ENCODE results near the gene HOXA4.
A peak's percentile ranks its signal among the peaks of the same experiment; 100 is the strongest.

Gene HOXA4

GRCh38 chr7:27156916-27157701 is 26.6 kb upstream of the HOXA4 start:
- DNase-seq = no peak

DNA sequence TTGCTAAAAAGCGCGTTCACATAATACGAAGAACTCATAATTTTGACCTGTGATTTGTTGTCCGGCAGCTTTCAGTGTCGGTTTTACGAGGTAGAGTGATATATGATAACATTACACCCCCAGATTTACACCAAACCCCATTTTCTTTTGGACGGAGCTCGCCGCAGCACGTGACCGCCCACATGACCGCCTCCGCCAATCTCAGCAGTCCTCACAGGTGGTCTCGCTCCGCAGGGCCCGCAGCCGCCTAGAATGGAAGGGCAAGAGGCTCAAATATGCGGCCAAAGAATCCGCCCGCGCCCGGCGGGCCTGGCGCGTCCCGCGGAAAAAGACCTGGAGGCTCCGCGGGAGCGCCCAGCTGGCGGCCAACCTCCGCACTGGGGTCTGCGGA is 25.9 kb upstream of the HOXA4 start, which contains the start of gene HOXA7:
TSS of gene HOXA7 (minus strand) at position 168 of the 391 bp plus-strand sequence. CDS start at position 38, 130 bp downstream.
- peak; percentile 27 for DNase-seq

- DNase-seq = no peak
Measured at GRCh38 chr7:27155816-27156507, 25.4 kb upstream of the HOXA4 start.

- no peak for DNase-seq
Measured at GRCh38 chr7:27154901-27155815, 24.6 kb upstream of the HOXA4 start.

- DNase-seq = no peak
Measured at GRCh38 chr7:27154369-27154768, 23.8 kb upstream of the HOXA4 start.

DNA sequence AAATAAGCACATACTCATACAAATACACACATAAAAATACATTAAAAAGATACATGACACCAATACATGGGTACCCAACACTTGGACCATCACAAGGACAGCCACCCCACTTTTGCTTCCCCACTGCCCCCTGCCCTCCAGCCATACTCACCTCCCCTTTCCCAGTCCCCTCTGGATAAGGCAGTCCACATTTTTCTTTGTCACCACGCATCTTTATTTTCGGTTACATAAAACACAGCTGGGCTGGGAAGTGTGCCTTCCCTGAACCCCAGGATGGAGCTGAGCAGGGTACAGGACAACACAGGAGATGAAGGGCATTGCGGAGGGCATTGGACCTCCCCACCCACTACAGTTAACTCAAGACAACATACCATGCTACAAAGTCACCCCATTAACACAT is 23.0 kb upstream of the HOXA4 start:
- DNase-seq = no peak

GRCh38 chr7:27152816-27153442 is 22.4 kb upstream of the HOXA4 start:
- no peak for DNase-seq

GRCh38 chr7:27151931-27152815 is 21.6 kb upstream of the HOXA4 start, which contains the start of gene HOXA3:
TSS of gene HOXA3 (minus strand) at chr7:27152583. CDS start at chr7:27110640, 41,943 bp downstream.
- DNase-seq = no peak

DNA sequence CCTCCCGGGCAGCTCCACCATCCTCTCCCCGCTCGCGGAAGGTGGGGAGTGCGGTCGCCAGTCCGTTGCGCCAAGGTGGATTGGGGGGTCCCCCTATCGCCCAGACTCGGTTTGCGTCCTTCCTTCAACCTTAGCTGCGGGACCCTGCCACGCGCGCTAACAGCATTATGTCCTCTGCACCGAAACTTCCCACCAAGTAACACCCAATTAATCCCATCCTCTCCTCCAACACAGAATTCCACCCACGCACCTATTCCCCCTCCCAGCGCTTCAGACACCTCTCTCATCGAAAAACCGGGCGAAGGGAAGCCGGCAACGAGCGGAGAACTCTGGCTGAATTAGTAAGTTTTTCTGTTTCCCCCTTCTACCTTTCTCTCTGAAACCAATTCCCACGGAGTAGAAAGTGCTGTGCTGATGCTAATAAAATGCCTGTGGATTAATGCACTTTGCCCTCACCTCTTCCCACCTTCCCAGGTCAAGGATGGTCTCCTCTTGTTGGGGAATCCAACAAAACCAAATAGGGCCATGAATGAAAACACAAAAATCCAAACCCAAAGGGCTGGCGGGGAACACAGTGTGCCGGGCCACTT is 20.9 kb upstream of the HOXA4 start:
- no peak for DNase-seq

- DNase-seq = peak; percentile 77
Measured at GRCh38 chr7:27150568-27151340, 20.2 kb upstream of the HOXA4 start.

DNA sequence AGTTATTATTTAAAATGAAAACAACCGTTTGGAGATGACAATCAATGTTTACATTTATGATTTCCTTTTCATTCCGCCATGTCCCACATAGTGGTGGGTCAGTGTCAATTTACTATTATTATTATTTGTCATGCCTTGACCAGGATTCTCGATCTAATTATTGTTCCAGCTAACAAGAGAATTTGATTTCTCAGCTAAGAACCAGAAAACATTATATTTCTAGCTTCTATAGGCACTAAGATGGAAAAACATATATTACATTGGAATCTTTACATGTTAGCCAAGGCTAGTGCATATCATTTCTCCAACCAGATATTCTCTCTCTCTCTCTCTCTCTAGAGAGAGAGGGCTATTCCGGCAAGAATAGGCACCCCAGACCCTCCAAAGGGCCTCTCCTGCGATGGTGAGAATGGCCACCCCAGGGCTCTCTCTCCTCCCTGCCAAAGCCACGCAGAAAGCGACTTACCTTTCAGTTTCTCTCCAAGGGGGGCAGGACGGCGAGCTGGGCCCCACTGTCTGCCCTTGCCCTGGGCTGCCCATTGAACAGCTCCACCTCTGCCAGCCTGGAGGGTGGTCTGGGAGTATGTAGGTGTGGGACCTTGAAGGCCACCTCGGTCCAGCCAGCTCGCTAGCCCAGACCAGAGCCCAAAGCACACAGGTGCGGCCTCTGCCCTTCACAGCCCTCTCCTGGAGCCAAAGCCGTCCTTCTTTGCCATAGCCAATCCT is 19.4 kb upstream of the HOXA4 start:
- DNase-seq = no peak

DNA sequence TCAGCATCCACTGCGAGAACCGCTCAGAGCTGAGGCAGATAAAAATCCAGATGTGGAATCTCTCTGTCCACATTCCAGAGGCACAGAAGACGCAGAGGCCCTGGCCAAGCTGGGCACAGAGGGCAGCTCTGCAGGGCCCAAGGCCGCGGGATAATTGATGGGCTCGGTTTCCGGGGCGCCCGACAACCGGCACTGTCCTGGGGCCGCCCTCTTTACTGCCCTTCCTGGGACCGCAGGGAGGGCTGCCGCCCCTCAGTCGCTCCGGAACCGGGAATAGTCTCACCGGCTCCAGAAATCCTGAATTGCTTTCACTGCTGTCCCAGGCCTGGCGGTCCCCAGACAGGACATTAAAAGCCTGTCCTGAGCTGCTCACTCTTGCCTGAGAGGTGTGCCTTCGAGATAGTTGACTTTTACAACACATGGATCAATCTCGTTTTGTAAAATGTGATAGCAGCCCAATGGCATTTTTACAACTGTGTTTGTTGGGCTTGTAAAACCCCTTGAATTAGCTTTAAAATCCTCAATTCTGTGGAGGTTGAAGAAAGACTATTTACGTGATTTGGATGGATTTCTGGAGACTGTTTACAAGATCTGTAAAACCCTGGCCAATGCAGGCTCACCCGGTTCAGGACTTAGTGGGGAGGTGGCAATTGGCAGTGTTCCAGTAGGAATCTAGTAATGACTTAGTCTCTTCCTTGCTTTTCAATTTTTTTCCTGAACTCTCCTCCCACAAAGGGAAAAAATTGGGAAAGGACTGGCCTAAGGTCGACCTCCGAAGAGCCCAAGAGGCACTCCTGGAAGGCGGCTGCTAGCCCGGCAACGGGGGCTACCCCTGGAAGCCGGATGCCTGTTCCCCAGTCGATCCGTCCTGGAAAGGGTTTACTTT is 18.4 kb upstream of the HOXA4 start:
- DNase-seq = no peak

GRCh38 chr7:27148031-27148755 is 17.6 kb upstream of the HOXA4 start:
- DNase-seq = no peak

- no peak for DNase-seq
Measured at GRCh38 chr7:27147199-27148030, 16.9 kb upstream of the HOXA4 start, which contains the start of gene HOXA6. TSS of gene HOXA6 (minus strand) at chr7:27147774. CDS start at chr7:27147749, 25 bp downstream.

DNA sequence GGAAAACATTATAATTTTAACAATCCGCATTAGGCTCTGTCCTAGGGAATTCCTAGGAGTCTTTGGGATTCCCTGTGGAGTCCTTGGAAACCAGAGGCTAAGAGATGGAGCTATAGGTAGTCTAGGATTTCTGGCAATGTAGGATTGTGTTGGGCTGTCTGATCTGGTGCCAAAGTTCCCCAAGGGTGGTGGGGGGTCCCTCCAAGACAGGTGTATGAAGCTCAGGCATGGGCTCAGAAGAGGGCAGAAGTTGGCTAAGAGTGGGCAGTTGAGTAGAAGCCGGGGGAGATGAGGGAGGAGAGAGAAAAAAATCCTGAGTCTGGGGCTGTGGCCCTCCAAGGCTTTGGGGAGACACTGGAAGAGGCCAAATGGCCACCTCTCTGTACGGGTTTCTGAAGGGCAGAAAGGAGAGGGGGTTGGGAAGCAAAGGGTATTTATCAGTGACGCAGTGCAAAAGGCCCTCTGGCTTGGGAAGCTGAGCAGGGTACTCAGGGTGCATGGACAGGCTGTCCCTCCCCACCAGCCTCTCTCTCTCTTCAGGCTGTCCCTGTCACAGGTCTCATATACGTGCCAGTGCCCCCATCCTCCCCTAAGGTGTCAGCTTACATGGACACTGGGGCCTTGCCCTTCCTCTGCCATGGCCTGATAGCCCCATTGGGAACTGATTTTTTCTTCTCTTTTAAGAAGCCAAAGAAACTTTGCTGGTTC is 16.1 kb upstream of the HOXA4 start:
- DNase-seq = no peak

- DNase-seq = no peak
Measured at GRCh38 chr7:27145914-27146412, 15.4 kb upstream of the HOXA4 start.

Measured in NCI-H2227 treated with DMSO at 0.1 percent for 48 hours (cell line).